HEK293 (cell line): ENCODE measurements around the gene WDR73.
A peak's percentile ranks its signal among the peaks of the same experiment; 100 is the strongest.

Experiments
- CTCF ChIA-PET: fragments of 350-600 bp; formaldehyde crosslinking; extraction: SDS; loops from one replicate; lab custom pipeline; 2021; ENCODE audit warnings: antibody characterized with exemption; lab: Yijun Ruan, JAX
- POLR2A ChIA-PET: fragments of 300-600 bp; formaldehyde crosslinking; extraction: SDS; loops from one replicate; lab custom pipeline; 2020; ENCODE audit warnings: antibody characterized with exemption, inconsistent platforms; lab: Yijun Ruan, JAX
- H3K27ac ChIP-seq: fragments of 200-500 bp; sonication (Bioruptor generic); 2 replicates; pipeline ENCODE4 v1.5.1; 2014; ENCODE audit warnings: low read depth, low read length, control low read depth, inconsistent platforms; ENCODE audit errors: extremely low read depth
- H3K36me3 ChIP-seq, 2 experiments: fragments of 200-500 bp in 1 of 2; sonication (Bioruptor generic) in 1 of 2; 1 replicate in 1 of 2; 2 replicates in 1 of 2; pipeline ENCODE4 v1.5.1; 2014 to 2017; ENCODE audit warnings: inconsistent platforms in 2 of 2, low read length in 2 of 2; ENCODE audit not compliant: control insufficient read depth in 2 of 2, insufficient read depth in 1 of 2
- H3K4me1 ChIP-seq: fragments of 200-500 bp; sonication (Bioruptor generic); 2 replicates; pipeline ENCODE4 v1.5.1; 2014; ENCODE audit warnings: mild to moderate bottlenecking, low read length, inconsistent platforms; ENCODE audit not compliant: control insufficient read depth, insufficient read depth
- H3K4me3 ChIP-seq: 2 replicates; pipeline ENCODE4 v1.5.1; 2011; ENCODE audit warnings: low read depth, mild to moderate bottlenecking, control low read depth, low read length, moderate library complexity
- H3K9me3 ChIP-seq: fragments of 200-500 bp; sonication (Bioruptor generic); 2 replicates; pipeline ENCODE4 v1.5.1; 2014; ENCODE audit warnings: low read depth, low read length, inconsistent platforms; ENCODE audit not compliant: control insufficient read depth, insufficient read depth
- AEBP2 ChIP-seq: fragments of 450-650 bp; formaldehyde crosslinking; IDR thresholded peaks from 2 replicates; pipeline ENCODE4 v1.5.1; 2016; ENCODE audit warnings: missing biosample characterization, missing genetic modification characterization, borderline replicate concordance
- FEZF1 ChIP-seq: fragments of 450-650 bp; formaldehyde crosslinking; IDR thresholded peaks from 2 replicates; pipeline ENCODE4 v1.5.1; 2016; ENCODE audit warnings: missing biosample characterization, missing genetic modification characterization
- GLI2 ChIP-seq: fragments of 450-650 bp; formaldehyde crosslinking; IDR thresholded peaks from 2 replicates; pipeline ENCODE4; 2017; ENCODE audit warnings: missing biosample characterization, missing genetic modification characterization, low read depth, borderline replicate concordance
- GLI4 ChIP-seq: fragments of 450-650 bp; formaldehyde crosslinking; IDR thresholded peaks from 2 replicates; pipeline ENCODE4 v1.5.1; 2016; ENCODE audit warnings: missing biosample characterization, missing genetic modification characterization
- HOXA7 ChIP-seq: sonication (generic); formaldehyde crosslinking; IDR thresholded peaks from 2 replicates; pipeline ENCODE4 v1.8.1; 2022; ENCODE audit warnings: missing genetic modification reagents, borderline replicate concordance
- KLF16 ChIP-seq: fragments of 450-650 bp; formaldehyde crosslinking; IDR thresholded peaks from 2 replicates; pipeline ENCODE4 v1.5.1; 2017; ENCODE audit warnings: missing biosample characterization, missing genetic modification characterization
- MEIS1 ChIP-seq: sonication (generic); formaldehyde crosslinking; IDR thresholded peaks from 2 replicates; pipeline ENCODE4 v1.8.1; 2022; ENCODE audit warnings: missing genetic modification reagents, mild to moderate bottlenecking, borderline replicate concordance
- MYNN ChIP-seq: fragments of 450-650 bp; formaldehyde crosslinking; IDR thresholded peaks from 2 replicates; pipeline ENCODE4 v1.5.1; 2016; ENCODE audit warnings: missing biosample characterization, missing genetic modification characterization, borderline replicate concordance
- PBX3 ChIP-seq: sonication (generic); formaldehyde crosslinking; IDR thresholded peaks from 2 replicates; pipeline ENCODE4 v1.8.1; 2022; ENCODE audit warnings: mild to moderate bottlenecking, moderate library complexity, missing genetic modification reagents
- SCRT2 ChIP-seq: fragments of 450-650 bp; formaldehyde crosslinking; IDR thresholded peaks from 2 replicates; pipeline ENCODE4 v1.5.1; 2016; ENCODE audit warnings: missing biosample characterization, missing genetic modification characterization
- ZBTB10 ChIP-seq: fragments of 450-650 bp; formaldehyde crosslinking; IDR thresholded peaks from 2 replicates; pipeline ENCODE4 v1.5.1; 2016; ENCODE audit warnings: missing biosample characterization, missing genetic modification characterization
- ZBTB20 ChIP-seq: fragments of 450-650 bp; formaldehyde crosslinking; IDR thresholded peaks from 2 replicates; pipeline ENCODE4 v1.5.1; 2016; ENCODE audit warnings: missing biosample characterization, missing genetic modification characterization
- ZBTB8A ChIP-seq: fragments of 450-650 bp; formaldehyde crosslinking; IDR thresholded peaks from 2 replicates; pipeline ENCODE4 v1.5.1; 2016; ENCODE audit warnings: missing biosample characterization, missing genetic modification characterization
- ZNF121 ChIP-seq: fragments of 450-650 bp; formaldehyde crosslinking; IDR thresholded peaks from 2 replicates; pipeline ENCODE4 v1.5.1; 2016; ENCODE audit warnings: missing biosample characterization, missing genetic modification characterization
- ZNF133 ChIP-seq: fragments of 450-650 bp; formaldehyde crosslinking; IDR thresholded peaks from 2 replicates; pipeline ENCODE4 v1.5.1; 2016; ENCODE audit warnings: missing biosample characterization, missing genetic modification characterization
- ZNF426 ChIP-seq: fragments of 450-650 bp; formaldehyde crosslinking; IDR thresholded peaks from 2 replicates; pipeline ENCODE4 v1.5.1; 2017; ENCODE audit warnings: missing biosample characterization, missing genetic modification characterization, mild to moderate bottlenecking, inconsistent platforms, moderate library complexity
- ZNF510 ChIP-seq: fragments of 450-650 bp; formaldehyde crosslinking; IDR thresholded peaks from 2 replicates; pipeline ENCODE4 v1.5.1; 2018; ENCODE audit warnings: mild to moderate bottlenecking, missing genetic modification characterization, missing biosample characterization; ENCODE audit not compliant: insufficient replicate concordance
- ZNF76 ChIP-seq: fragments of 450-650 bp; formaldehyde crosslinking; IDR thresholded peaks from 2 replicates; pipeline ENCODE4; 2016; ENCODE audit warnings: low read depth, missing biosample characterization, missing genetic modification characterization, borderline replicate concordance
- ZNF830 ChIP-seq: fragments of 450-650 bp; IDR thresholded peaks from 2 replicates; pipeline ENCODE4 v1.5.0; 2018; ENCODE audit warnings: missing biosample characterization, missing genetic modification characterization, low read depth, mild to moderate bottlenecking, moderate library complexity
- ZNF837 ChIP-seq: fragments of 450-650 bp; formaldehyde crosslinking; IDR thresholded peaks from 2 replicates; pipeline ENCODE4 v1.5.1; 2016; ENCODE audit warnings: missing biosample characterization, missing genetic modification characterization

WDR73 gene

GRCh38 chr15:84603630-84604379 is 50.3 kb downstream of the WDR73 start:
- peaks cover 15 to 37% of the 10 kb centered on the region in 2 experiments; a peak in 2 of 3 replicates for H3K36me3 ChIP-seq
- TF ChIP-seq ZNF121 (tag by site-specific recombination) (no peak), ZNF830 (tag by site-specific recombination) (no peak), SCRT2 (tag by site-specific recombination) (peak; percentile 75)
- TF ChIP-seq, all 188 proteins: peak for 1
- Histone ChIP-seq H3K27ac (no peak overlapping the region), H3K4me3 (no peak overlapping the region), H3K4me1 (peaks cover 16% of the 10 kb centered on the region), H3K9me3 (no peaks in the 10 kb centered on the region)
- CTCF ChIA-PET, result interaction anchor here (0.6 kb wide), 1 partner anchor 24 kb away, joined by 3 read pairs; no protein-coding TSS in a partner anchor
- POLR2A ChIA-PET, result interaction anchor here (0.6 to 1.2 kb wide), 3 partner anchors 27 to 56 kb away, joined by 5 read pairs; partner anchors contain the start of gene NMB

GRCh38 chr15:84601555-84601838 is 52.6 kb downstream of the WDR73 start:
- CTCF ChIA-PET, result interaction anchor here (0.8 to 3.8 kb wide), 5 partner anchors 10 to 327 kb away, joined by 3 to 29 read pairs (median 5); partner anchors contain the start of gene WDR73
- no peaks in the 10 kb centered on the region for H3K9me3 ChIP-seq
- peaks cover 7 to 26% of the 10 kb centered on the region in 2 experiments; a peak in 2 of 3 replicates for H3K36me3 ChIP-seq
- peaks cover 16% of the 10 kb centered on the region for H3K4me1 ChIP-seq
- POLR2A ChIA-PET, result interaction anchor here (0.9 to 2.6 kb wide), 6 partner anchors 30 to 269 kb away, joined by 4 to 29 read pairs (median 6); partner anchors contain the start of genes SEC11A and WDR73
- TF ChIP-seq KLF16 (tag by site-specific recombination), result no peak
- no peak for TF ChIP-seq FEZF1 (tag by site-specific recombination)
- no peak for TF ChIP-seq ZBTB20
- TF ChIP-seq GLI4 (tag by site-specific recombination), result no peak
- no peak for TF ChIP-seq GLI2 (tag by site-specific recombination)
- no peak for TF ChIP-seq ZBTB10 (tag by site-specific recombination)
- TF ChIP-seq ZNF426 (tag by site-specific recombination), result no peak
- no peak for TF ChIP-seq ZNF837 (tag by site-specific recombination)
- no peak for TF ChIP-seq PBX3
- no peak for TF ChIP-seq ZNF510 (tag by site-specific recombination)
- TF ChIP-seq ZNF133 (tag by site-specific recombination), result no peak
- no peak for TF ChIP-seq HOXA7 (CRISPR knock-in tag)
- TF ChIP-seq ZBTB8A, result no peak
- TF ChIP-seq MYNN (tag by site-specific recombination), result no peak
- TF ChIP-seq ZNF76 (tag by site-specific recombination), result no peak
- TF ChIP-seq MEIS1 (CRISPR knock-in tag), result no peak
- TF ChIP-seq AEBP2, result no peak
- H3K27ac ChIP-seq, result peak overlapping the region; percentile 64; the same call in 1 of the 2 replicates
- H3K4me3 ChIP-seq, result peak overlapping the region; percentile 75
